DMS114 treated with DMSO at 0.1 percent for 48 hours (cell line): ENCODE measurements around the gene CCDC90B.
"Not testable (repeated sequence)": the region's sequence is repeated elsewhere in the genome, so short reads cannot be mapped to it uniquely, and the experiment has no call there.

Experiments used
- DNase-seq: peaks from one replicate; lab custom pipeline; 2025; ENCODE audit not compliant: unreplicated experiment; lab: John Stamatoyannopoulos, UW

CCDC90B gene

GRCh38 chr11:83292709-83293456 is 6.7 kb upstream of the CCDC90B start:
- DNase-seq, result peak; percentile 24

- DNase-seq, result no peak
These were observed 1.5 kb upstream of the CCDC90B start for GRCh38 chr11:83287631-83288030.

- no peak for DNase-seq
These were observed 906 bp downstream of the CCDC90B start for GRCh38 chr11:83285151-83285770.

- no peak for DNase-seq
These were observed 1.5 kb downstream of the CCDC90B start for GRCh38 chr11:83284501-83285150.

- no peak for DNase-seq
These were observed 4.0 kb downstream of the CCDC90B start for GRCh38 chr11:83282084-83282716.

- no peak for DNase-seq
These were observed 5.9 kb downstream of the CCDC90B start for GRCh38 chr11:83280256-83280655.

- DNase-seq, result no peak
These were observed 7.8 kb downstream of the CCDC90B start for GRCh38 chr11:83278351-83278750.

- DNase-seq, result no peak
These were observed 10.1 kb downstream of the CCDC90B start for GRCh38 chr11:83275888-83276641.

- DNase-seq, result no peak
These were observed 13.5 kb downstream of the CCDC90B start for GRCh38 chr11:83272627-83273026.

- not testable (repeated sequence) for DNase-seq
These were observed 14.4 kb downstream of the CCDC90B start for GRCh38 chr11:83271734-83272133.

GRCh38 chr11:83269080-83269479 is 17.1 kb downstream of the CCDC90B start:
- DNase-seq, result not testable (repeated sequence)

- DNase-seq, result no peak
These were observed 20.8 kb downstream of the CCDC90B start for GRCh38 chr11:83265331-83265730.

- DNase-seq, result no peak
These were observed 26.6 kb downstream of the CCDC90B start for GRCh38 chr11:83259559-83259958.

GRCh38 chr11:83257761-83258168 is 28.4 kb downstream of the CCDC90B start:
- no peak for DNase-seq

GRCh38 chr11:83256602-83257340 is 29.4 kb downstream of the CCDC90B start:
- no peak for DNase-seq

GRCh38 chr11:83255366-83255765 is 30.8 kb downstream of the CCDC90B start:
- DNase-seq, result no peak

GRCh38 chr11:83252941-83253340 is 33.2 kb downstream of the CCDC90B start:
- DNase-seq, result no peak

- DNase-seq, result no peak
These were observed 33.9 kb downstream of the CCDC90B start for GRCh38 chr11:83252266-83252665.

- DNase-seq, result peak; percentile 18
These were observed 36.1 kb downstream of the CCDC90B start for GRCh38 chr11:83249972-83250593.

GRCh38 chr11:83249445-83249844 is 36.7 kb downstream of the CCDC90B start:
- no peak for DNase-seq
